Upper lobe of left lung (tissue), 4 donors: ENCODE measurements around the gene PRR23E.

Experiments
- CTCF ChIP-seq, 6 experiments: fragments of 450-650 bp in 4 of 6; fragments of 200-600 bp in 2 of 6; sonication (generic) in 2 of 6; IDR thresholded peaks; one replicate each; pipeline ENCODE4 v1.5.1; 2016 to 2019; ENCODE audit warnings: antibody characterized with exemption in 6 of 6
- EP300 ChIP-seq, 4 donors: sonication (generic); formaldehyde crosslinking; IDR thresholded peaks; one replicate each; pipeline ENCODE4 v1.5.1; 2017; ENCODE audit warnings: antibody characterized with exemption in 4 of 4, control low read depth in 2 of 4
- POLR2A ChIP-seq, 4 donors: fragments of 450-650 bp; IDR thresholded peaks; one replicate each; pipeline ENCODE4 v1.5.1; 2016 to 2017; ENCODE audit warnings: antibody characterized with exemption in 4 of 4, mild to moderate bottlenecking in 2 of 4

DNA sequence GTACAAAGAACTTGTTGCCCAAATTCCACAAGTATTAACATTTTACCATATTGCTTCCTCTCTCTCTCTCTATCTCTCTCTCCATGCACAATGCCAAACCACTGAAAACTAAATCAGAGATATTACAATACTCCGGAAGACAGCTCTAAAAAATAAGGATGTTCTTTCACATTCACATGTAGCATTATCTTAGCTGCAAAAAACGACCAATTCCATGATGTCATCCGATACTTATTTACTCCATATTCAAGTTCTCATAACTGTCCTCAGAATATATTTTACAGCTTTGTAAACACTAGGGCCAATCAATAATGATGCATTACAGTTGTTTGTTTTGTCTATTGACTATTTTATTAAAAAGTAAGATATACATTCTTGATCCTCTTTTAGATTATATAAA, 7.7 kb upstream of the PRR23E start:
- TF ChIP-seq CTCF (IDR thresholded peaks at IDR 0.05) (no peak), POLR2A (IDR thresholded peaks at IDR 0.05) (no peak), EP300 (IDR thresholded peaks at IDR 0.05) (no peak)
